Middle frontal gyrus (tissue), 1 donor: ENCODE results near the gene SSU72.

Experiments used
- DNase-seq: peaks from one replicate; pipeline ENCODE4 v3.0.0-alpha.2; 2015; ENCODE audit warnings: low spot score; ENCODE audit errors: extremely low spot score

SSU72 gene

GRCh38 chr1:1574721-1575537 lies at the start of gene SSU72:
TSS of gene SSU72 (minus strand) at chr1:1574863. CDS start at chr1:1574557, 306 bp downstream.
- DNase-seq, result peak; percentile 86

DNA sequence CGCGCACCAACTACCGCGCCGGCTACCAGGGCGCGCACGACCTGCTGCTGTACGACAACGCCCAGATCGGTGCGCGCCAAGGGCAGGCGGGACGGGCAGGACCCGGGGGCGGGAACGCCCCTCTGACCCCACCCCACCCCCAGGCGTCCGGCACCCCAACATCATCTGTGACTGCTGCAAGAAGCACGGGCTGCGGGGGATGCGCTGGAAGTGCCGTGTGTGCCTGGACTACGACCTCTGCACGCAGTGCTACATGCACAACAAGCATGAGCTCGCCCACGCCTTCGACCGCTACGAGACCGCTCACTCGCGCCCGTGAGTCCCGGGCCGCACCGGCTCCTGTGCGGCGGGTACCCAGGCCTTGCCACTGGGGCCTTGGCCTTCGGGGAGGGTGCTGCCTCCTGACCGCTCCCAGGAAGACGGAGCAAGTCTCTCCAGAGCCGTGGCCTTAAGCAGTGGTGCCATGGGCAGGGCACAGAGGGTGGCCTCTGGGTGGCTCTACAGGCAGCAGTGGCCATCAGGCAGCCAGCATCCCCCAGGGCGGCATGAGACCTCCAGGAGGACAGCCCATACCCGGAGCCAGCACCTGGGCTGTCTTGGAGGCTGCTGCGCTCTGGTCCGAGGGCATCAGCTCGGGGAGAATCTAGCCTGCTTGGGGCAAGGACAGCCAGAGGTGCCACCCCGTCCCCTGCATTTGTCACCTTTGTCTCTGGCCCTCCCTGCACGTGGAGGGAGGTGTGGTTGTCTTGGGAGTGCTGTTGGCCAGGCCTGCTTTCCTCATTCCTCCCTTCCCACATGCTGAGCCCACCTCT lies 49.2 kb upstream of the SSU72 start:
- no peak for DNase-seq

GRCh38 chr1:1623181-1623630 lies 48.5 kb upstream of the SSU72 start:
- no peak for DNase-seq

- no peak for DNase-seq
Observed at GRCh38 chr1:1622788-1623094, 48.1 kb upstream of the SSU72 start.

- DNase-seq, result no peak
Observed at GRCh38 chr1:1622010-1622787, 47.5 kb upstream of the SSU72 start.

GRCh38 chr1:1621173-1622009 lies 46.7 kb upstream of the SSU72 start:
- DNase-seq, result no peak

DNA sequence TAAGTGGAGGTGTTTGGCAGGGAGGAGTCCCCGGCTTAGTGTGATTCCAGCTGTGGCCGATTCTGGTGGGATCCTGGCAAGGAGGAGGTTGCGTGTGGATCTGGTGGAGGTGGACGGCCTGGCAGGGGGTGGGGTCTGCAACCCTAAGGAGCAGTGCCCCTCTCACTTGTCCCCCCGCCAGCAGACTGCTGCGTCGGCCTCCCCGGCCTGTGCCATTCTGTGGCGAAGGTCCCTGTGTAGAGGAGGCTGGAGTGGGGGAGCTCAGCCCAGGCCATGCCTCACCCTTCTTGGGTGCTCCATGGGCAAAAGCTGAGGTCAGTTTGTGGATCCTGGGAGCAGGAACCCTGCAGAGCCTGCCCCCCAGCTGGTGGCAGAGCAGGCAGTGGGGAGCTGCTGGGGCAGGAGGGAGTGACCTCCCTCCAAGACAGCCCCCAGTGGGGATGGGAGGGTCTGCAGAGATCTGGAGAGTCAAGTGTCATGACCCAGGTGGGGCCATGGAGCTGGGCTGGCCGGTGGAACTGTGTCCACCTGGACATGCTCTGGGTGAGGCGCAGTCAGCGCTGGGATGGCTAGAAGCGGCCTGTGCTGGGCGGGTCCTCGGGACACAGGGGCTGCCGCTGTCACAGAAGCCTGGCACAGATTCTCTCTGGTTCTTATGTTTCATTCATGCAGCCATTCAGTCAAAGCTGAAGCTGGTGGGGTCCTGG lies 45.9 kb upstream of the SSU72 start:
- DNase-seq, result no peak

DNA sequence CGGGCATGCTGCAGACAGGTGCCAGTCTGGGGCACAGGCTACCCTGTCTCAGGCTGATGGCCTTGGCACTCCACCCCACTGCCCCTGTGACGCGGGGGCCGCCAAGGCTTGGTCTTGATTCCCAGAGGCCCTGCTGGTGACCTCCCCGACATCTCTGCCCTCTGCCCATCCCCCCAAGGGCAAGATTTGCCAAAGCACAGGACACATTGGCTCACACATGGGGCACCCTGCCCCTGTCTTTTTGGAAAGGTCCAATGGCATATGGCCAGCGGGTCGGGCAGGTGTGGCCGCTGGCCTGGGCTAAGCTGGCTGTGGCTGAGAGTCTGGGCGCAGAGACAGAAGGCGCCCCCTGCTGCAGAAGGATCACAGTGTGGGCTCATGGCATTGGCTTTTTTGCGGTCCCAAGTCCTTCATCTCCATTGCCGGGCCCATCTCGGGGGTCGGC lies 45.3 kb upstream of the SSU72 start:
- DNase-seq, result no peak

DNA sequence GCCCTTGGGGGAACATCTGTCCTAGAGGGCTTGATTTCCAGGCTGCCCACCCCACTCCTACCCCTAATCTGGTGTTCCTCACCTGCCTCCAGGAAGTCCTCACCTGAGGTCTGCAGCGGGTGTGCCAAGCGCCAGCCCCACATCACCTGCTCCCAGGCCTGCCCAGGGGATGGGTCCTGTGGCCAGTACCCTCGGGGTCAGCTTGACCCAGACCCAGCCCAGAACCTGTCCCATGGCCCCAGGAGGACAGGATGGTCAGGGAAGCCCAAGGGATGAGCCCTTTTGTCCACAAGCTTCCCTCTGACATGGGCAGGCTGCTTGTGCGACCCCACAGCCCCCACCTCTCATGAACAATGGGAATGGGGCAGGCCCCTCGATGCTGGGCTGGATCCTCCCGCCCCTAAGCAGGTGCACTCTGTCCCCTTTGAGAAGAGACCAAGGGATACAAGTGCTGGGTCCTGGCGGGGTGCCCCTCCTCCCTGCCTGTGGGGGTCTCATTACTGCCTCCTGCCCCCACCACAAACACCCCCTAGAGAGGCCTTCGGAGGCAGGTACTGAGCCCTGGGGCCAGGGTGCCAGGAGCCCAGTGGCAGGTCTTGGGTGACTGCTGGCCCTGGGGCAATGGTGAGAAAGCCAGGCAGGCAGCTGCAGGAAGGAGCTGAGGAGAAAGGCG lies 43.9 kb upstream of the SSU72 start:
- DNase-seq, result no peak

DNA sequence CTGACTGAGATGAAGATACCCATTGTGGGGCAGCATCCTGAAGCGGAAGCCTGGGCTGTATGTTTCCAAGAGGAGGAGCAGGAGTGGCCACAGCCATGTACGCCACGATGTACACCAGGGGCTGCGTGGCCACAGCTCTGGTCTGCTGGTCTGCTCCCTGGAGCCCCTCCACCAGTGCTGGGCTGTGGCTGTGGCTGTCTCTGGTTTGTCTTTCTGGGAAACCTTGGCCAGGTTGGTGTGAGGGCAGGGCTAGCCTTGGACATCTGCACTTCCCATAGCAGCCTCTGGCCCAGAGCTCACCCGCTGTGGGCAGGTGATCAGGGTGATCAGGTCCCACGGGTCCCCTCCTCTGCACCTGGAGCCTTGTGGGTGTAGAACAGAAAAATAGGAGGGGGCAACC lies 43.3 kb upstream of the SSU72 start:
- no peak for DNase-seq

DNA sequence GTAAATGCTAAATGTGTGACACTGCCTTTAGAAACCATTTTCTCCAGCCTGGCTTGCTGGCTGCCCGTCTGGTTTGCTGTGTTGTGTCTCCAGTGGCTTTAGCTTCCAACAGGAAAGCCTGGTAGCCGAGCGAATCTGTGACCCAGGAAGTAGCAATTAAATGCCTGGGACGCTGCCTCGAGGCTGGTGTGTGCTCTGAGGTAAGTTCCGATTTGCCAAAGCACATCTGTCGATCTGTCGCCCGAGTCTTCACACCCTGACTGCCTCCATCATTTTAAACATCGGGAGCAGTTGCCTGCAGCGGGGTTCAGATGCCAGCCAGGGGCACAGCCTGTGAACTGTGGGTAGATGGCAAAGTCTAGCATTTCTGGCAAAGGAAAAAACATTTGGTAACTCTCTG lies 42.9 kb upstream of the SSU72 start:
- DNase-seq, result no peak

GRCh38 chr1:1616838-1617237 lies 42.2 kb upstream of the SSU72 start:
- no peak for DNase-seq

DNA sequence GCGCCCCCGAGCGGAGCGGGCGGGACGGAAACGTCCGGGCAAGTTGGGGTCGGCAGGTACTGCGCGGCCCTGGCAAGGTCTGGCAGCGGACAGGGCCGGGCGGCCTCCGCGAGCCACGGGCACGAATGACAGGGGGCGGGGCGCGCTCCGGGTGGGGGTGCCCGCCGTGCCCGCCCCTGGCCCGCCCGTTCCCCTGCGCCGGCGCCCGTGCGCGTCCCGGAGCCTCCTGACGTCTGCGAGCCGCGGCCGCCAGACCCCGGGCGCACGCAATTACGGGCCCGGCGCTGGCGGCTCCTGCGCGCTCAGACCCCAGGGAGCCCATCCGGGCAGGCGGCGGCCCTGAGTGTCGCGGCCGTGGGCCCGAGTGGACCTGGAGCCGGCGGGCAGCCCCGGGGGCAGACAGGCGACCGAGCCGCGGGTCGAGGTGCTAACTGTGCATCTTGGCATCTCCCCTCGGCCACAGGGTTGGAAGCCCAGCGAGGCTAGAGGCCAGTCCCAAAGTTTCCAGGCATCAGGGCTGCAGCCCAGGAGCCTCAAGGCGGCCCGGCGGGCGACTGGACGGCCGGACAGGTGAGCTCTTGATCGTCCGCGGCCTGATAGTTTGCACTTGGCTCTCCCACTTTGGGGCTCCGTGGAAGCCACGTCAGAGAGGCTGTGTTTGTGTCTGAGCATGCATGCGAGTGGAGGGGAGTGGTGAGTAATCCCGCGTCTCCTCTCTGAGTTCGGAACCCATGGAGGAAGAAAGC lies 41.6 kb upstream of the SSU72 start:
- DNase-seq, result no peak

DNA sequence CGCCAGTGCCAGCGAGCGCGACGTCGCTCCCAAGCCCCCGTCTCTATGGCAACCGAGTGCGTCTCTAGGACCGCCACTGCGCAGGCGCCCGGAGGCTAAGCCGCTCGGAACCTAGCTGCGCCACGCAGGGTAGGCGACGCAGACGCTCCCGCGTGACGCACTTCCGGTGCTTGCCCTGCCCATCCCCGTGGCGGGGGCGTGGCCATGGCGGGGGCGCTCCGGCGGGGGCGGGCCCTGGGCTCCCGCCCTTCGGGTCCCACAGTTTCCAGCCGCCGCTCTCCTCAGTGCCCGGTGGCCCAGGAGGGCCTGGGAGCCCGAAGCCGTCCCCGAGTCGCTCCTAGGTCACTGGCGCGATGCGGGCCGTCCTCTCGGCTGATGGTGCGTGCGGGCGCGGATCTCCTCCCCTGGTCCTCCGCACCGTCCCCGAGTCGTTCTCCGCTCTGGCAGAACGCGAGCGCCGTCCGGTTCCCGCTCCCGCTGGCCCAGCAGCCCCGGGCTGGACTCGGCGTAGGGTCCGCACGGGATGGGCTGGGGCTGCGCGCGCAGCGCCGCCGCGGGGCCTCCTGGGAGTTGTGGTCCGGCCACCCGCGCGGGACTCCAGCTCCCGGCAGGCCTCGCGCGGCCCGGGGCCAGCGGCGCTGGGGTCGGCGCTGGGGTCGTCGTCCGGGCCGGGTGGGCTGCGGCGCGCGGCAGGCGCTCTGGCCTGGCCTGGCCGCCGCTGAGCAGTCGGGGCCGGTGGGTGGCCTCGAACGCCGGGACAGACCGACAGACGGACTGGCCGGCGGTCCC lies 40.8 kb upstream of the SSU72 start, which contains the start of gene MIB2:
Gene MIB2, plus strand, starts transcription at position 245 of the 789 bp plus-strand sequence. CDS start 7,953 bp downstream, outside the sequence.
- DNase-seq, result peak; percentile 97

DNA sequence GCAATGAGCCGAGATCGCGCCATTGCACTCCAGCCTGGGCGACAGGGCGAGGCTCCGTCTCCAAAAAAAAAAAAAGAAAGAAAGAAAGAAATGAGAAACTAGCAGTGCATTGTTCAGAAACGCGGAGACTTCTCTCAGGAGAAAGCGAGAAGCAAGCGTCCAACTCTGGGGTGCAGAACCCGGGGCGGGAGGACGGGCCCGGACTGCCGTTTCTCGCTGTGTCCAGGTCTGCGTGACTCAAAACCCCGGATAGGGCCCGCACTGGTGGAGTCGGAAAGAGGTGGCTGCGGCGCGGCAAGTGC lies 40.2 kb upstream of the SSU72 start:
- no peak for DNase-seq

GRCh38 chr1:1614204-1614953 lies 39.7 kb upstream of the SSU72 start:
- no peak for DNase-seq

- DNase-seq, result no peak
Observed at GRCh38 chr1:1613509-1614082, 38.9 kb upstream of the SSU72 start.
